MV-4-11 (cell line): ENCODE data around the gene ATP2B2.

ENCODE experiments used
- DNase-seq: peaks from one replicate; lab custom pipeline; 2025; lab: John Stamatoyannopoulos, UW

The ATP2B2 gene

DNA sequence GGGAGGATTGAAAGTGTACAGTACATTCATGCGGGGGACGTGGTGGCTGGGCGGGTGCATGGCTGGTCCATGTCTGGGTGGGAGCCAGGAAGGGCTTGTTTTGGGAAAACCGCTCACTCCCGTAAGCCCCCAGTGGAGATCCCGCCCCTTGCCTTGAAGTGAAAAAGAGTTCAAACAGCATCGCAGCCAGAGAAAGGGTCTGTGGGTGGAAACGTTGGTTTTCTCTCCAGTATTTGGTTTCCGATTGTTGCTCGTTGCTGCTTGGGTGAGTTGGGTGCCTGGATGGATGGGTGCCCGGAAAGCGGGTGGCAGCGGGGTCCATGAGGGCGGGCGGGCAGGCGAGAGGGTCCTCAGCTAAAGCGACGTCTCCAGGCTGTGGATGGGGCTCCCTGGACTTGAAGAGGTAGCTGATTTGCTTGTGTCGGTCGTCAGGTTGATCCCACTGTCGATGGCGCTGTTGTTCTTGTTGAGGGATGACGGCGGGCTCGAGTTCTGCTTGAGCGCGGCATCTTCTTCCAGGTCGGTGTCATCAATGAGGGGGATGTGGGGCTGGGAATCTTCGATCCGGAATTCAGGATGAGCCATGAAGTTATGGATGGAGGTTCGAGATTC is 176.8 kb downstream of the ATP2B2 start:
- no peak for DNase-seq

DNA sequence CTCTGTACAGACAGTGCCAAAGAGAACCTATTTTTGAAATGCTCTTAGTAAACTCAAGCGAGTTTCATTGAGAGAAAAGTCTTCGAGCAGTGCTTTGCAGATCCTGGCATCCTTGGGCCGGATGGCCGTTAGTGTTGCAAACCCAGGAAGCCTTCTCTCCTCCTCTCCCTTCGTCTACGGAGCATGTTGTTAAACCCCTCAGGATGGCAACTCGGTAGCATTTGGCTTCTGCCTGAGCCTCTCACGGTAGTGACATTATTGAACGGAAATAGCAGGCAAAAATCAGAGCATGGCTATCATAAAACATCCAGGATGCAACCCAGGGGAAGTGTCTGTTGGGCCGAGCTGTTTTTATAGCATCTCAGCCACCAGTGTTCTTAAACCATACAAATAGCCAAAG is 177.8 kb downstream of the ATP2B2 start:
- DNase-seq, result no peak

- DNase-seq, result peak; percentile 23
Observed at GRCh38 chr3:10322352-10322710, 183.1 kb downstream of the ATP2B2 start.

DNA sequence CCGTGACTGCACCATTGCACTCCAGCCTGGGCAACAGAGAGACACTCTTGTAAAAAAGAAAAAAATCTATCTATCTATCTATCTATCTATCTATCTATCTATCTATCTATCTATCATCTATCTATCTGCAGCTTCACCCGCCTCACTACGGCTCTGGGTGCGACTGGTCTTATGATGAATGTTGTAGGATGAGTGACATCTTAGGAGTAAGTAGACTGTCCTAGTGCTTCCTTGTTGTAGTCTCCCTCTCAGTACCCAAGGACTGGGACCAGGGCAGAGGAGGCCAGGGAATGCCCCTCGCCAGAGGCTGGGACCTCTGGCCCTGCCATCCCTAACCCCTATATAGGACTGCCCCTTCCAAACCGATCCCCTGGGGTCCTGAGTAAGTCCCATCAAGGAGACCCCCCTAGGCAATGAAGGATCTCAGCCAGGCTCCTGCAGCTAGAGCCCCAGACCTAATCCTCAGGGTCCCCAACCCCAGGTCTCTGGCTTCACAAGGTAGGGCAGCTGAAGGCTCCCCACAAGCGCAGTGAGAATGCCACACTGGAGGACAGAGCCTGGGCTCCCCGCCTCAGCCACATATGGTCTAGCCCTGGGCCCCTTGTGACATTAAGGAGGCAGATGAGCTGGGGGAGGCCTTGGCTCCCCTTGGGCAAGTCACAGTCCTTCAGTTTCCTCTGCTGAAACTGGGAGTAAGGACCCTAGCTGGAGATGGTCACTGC is 183.6 kb downstream of the ATP2B2 start:
- DNase-seq, result no peak

DNA sequence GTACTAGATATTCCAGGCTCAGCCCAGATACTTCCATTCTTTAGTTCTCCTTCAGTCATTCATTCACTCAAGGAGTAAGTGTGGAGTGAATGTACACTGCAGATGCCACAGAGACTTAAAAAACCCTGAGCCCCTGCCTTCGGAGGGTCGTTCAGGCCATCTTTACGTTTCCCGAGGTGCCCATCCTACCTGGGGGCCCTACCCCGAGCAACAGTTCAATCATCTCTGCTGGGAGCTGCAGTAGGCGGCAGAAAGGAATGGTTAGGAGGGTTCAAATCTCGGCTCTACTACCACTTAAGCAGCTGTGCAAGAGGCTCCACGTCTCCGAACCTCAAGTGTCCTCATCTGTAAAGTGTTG is 185.1 kb downstream of the ATP2B2 start:
- no peak for DNase-seq

GRCh38 chr3:10319804-10320203 is 185.6 kb downstream of the ATP2B2 start:
- no peak for DNase-seq

DNA sequence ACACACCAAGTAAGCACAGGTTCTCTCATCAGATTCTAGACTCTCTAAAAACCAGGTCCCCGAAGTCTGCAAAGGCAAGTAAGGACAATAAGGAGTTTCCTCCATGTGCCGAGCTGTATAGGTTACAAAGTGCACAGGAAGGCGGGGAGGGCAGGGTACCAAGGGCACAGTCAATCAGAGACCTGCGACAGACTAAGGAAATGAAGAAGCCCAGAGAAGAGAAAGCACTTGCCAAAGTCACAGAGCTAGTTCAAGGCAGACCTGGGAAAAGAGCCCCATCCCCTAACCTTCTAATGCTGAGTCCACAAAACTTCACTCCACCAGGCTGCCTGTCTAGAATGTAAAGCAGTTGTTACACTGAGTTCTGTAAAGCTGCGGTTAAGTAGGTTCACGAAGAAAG is 186.1 kb downstream of the ATP2B2 start:
- DNase-seq, result no peak

- DNase-seq, result no peak
Observed at GRCh38 chr3:10317961-10318350, 187.4 kb downstream of the ATP2B2 start.

GRCh38 chr3:10317311-10317960 is 187.9 kb downstream of the ATP2B2 start:
- no peak for DNase-seq

DNA sequence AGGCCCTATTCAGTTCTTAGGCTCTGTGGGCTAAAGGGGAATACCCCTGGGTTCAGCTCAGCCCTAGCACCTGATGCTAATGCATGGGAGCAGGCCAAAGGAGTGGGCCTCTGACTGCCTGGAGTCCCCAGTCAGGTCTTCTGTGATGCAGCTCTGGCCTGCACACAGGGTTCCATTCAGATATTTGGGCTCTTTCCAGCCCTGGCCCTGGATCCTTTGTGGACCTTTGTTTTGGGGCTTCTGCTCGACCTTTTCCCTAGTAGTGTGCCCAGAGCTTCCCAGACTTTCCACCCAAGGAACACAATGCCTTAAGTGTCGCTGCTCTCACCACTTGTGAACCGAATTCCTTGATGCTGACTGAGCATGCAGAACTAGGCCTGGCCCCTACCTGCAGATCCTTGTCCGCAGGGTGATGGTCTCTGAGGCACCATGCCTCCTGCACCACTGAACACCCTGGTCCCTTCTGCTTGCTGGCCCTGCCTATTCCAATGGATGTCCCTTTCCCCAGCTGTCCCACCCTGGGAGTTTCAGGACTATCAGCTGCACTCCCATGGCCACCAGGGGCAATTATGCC is 189.5 kb downstream of the ATP2B2 start:
- no peak for DNase-seq

GRCh38 chr3:10315101-10315500 is 190.3 kb downstream of the ATP2B2 start:
- no peak for DNase-seq

- DNase-seq, result no peak
Observed at GRCh38 chr3:10312861-10313260, 192.5 kb downstream of the ATP2B2 start.

- DNase-seq, result no peak
Observed at GRCh38 chr3:10312391-10312790, 193.0 kb downstream of the ATP2B2 start.

- DNase-seq, result no peak
Observed at GRCh38 chr3:10311710-10312109, 193.7 kb downstream of the ATP2B2 start.

- no peak for DNase-seq
Observed at GRCh38 chr3:10310578-10310977, 194.8 kb downstream of the ATP2B2 start.

DNA sequence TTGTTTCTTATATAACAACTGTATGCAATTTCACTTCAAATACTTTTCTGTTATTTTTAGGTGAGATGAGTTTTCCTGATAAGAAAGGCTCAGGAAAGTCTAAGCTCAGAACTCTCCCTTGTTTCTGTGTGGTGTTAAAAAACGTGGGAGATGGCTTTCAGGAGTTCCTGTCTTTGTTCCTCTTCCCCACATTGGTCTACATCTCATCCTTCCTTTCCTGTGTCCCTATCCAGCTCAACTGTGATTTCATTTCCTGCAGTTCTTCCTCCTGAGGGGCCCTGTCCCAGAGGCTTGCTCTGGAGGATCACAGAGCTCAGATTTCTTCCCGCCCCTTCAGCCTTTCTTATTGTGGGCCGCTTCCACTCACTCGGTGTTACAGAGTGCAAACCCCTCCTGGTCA is 195.7 kb downstream of the ATP2B2 start:
- DNase-seq, result no peak

DNA sequence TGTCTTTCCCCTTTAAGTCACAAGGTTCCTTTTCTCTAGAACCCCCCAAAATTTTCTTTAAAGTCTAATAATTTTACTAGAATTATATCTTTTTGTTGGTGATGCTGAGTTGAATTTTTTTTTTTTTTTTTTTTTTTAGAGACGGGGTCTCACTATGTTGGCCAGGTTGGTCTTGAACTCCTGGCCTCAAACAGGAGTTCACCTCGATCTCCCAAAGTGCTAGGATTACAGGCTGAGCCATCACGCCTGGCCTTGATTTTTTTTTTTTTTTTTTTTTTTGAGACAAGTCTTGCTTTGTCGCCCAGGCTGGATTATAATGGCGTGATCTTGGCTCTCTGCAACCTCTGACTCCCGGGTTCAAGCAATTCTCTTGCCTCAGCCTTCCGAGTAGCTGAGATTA is 196.7 kb downstream of the ATP2B2 start:
- no peak for DNase-seq

- no peak for DNase-seq
Observed at GRCh38 chr3:10306156-10306555, 199.2 kb downstream of the ATP2B2 start.

GRCh38 chr3:10305331-10305902 is 200.0 kb downstream of the ATP2B2 start:
- DNase-seq, result no peak

- no peak for DNase-seq
Observed at GRCh38 chr3:10304905-10305304, 200.5 kb downstream of the ATP2B2 start.

DNA sequence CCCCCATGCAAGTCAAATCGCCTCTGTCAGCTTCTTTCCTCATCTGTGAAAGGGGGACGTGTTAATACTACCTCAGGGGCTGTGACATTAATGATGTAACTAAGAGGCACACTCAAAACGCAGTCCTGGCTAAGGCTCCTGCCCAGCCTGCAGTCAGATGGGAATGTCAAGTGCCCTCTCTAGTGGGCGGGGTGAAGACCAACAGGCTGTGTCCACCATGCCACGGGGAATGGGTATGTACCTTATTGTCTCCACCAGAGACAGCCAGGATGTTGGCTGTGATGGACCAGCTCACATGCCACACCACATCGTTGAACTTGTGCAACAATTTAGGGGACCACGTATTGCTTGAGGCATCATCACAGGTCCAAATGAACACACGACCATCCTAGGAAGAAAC is 201.6 kb downstream of the ATP2B2 start:
- no peak for DNase-seq

DNA sequence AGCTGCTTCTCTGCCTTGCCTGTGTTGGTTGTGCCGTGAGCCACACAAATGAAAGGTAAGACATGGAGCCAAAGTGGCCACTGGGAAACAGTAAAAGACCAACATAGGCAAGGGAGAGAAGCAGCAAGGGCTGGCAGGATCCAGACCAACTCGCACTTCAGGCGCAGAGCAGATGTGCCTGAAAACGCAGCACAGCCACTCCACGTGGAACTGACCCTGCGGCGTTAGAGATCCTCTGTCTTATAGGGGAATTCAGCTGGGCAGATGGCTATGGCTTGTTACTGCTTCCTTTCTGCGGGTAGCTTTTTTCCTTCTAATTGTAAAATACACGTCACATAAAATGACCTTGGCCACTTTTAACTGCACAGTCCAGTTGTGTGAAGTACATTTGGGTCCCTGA is 202.3 kb downstream of the ATP2B2 start:
- DNase-seq, result no peak

GRCh38 chr3:10300087-10300486 is 205.3 kb downstream of the ATP2B2 start:
- DNase-seq, result no peak
